ENCODE results near the gene DDX53.

DNA sequence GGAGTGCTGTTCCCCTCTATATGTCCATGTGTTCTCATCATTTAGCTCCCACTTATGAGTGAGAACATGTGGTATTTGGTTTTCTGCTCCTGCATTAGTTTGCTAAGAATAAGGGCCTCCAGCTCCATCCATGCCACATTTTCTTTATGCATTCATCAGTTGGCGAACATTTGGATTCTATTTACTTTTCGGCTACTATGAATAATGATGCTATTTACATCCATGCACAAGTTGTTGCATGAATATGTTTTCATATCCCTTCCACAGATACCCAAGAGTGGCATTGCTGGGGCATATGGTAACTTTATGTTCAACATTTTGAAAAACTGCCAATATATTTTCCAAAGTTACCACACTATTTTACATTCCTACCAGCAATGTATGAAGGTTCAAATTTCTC, 13.8 kb upstream of the DDX53 start:
- TF ChIP-seq, protein P1, sequence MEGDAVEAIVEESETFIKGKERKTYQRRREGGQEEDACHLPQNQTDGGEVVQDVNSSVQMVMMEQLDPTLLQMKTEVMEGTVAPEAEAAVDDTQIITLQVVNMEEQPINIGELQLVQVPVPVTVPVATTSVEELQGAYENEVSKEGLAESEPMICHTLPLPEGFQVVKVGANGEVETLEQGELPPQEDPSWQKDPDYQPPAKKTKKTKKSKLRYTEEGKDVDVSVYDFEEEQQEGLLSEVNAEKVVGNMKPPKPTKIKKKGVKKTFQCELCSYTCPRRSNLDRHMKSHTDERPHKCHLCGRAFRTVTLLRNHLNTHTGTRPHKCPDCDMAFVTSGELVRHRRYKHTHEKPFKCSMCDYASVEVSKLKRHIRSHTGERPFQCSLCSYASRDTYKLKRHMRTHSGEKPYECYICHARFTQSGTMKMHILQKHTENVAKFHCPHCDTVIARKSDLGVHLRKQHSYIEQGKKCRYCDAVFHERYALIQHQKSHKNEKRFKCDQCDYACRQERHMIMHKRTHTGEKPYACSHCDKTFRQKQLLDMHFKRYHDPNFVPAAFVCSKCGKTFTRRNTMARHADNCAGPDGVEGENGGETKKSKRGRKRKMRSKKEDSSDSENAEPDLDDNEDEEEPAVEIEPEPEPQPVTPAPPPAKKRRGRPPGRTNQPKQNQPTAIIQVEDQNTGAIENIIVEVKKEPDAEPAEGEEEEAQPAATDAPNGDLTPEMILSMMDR (IDR thresholded peaks at IDR 0.05; ENCODE audit: borderline replicate concordance, extremely low read depth, low read length, poor library complexity, severe bottlenecking) = no peak
- no peak for TF ChIP-seq EZH2 (IDR thresholded peaks at IDR 0.05; ENCODE audit: borderline replicate concordance, low read depth, low read length, severe bottlenecking)
